ENCODE results near the gene TNIP2. TPM values are rescaled to one million over a fixed set of nuclear protein-coding genes. Genes with fewer than 3 reads are reported as not detected.
"Not testable (repeated sequence)": the region's sequence is repeated elsewhere in the genome, so short reads cannot be mapped to it uniquely, and the experiment has no call there.

The TNIP2 gene
- total RNA-seq, 1 donor from 2014 or later = 122 TPM

GRCh38 chr4:2743518-2744445 lies 12.4 kb downstream of the TNIP2 start:
- no peak for DNase-seq

- DNase-seq = no peak
Measured at GRCh38 chr4:2742823-2743517, 13.2 kb downstream of the TNIP2 start.

GRCh38 chr4:2742081-2742822 lies 13.9 kb downstream of the TNIP2 start:
- DNase-seq = no peak

- no peak for DNase-seq
Measured at GRCh38 chr4:2741626-2742025, 14.5 kb downstream of the TNIP2 start.

- DNase-seq = not testable (repeated sequence)
Measured at GRCh38 chr4:2738296-2738695, 17.8 kb downstream of the TNIP2 start.

- no peak for DNase-seq
Measured at GRCh38 chr4:2735869-2736268, 20.3 kb downstream of the TNIP2 start.

GRCh38 chr4:2734612-2735011 lies 21.5 kb downstream of the TNIP2 start:
- no peak for DNase-seq

GRCh38 chr4:2733844-2734574 lies 22.1 kb downstream of the TNIP2 start:
- DNase-seq = no peak

- no peak for DNase-seq
Measured at GRCh38 chr4:2733001-2733843, 22.9 kb downstream of the TNIP2 start.

GRCh38 chr4:2732526-2732925 lies 23.6 kb downstream of the TNIP2 start:
- DNase-seq = no peak

- no peak for DNase-seq
Measured at GRCh38 chr4:2731907-2732317, 24.2 kb downstream of the TNIP2 start.

GRCh38 chr4:2729533-2729875 lies 26.6 kb downstream of the TNIP2 start:
- DNase-seq = no peak

- no peak for DNase-seq
Measured at GRCh38 chr4:2728806-2729532, 27.2 kb downstream of the TNIP2 start.

GRCh38 chr4:2728221-2728620 lies 27.9 kb downstream of the TNIP2 start:
- DNase-seq = no peak

- DNase-seq = not testable (repeated sequence)
Measured at GRCh38 chr4:2726881-2727280, 29.3 kb downstream of the TNIP2 start.

GRCh38 chr4:2725380-2725779 lies 30.8 kb downstream of the TNIP2 start:
- DNase-seq = no peak

- no peak for DNase-seq
Measured at GRCh38 chr4:2723751-2724150, 32.4 kb downstream of the TNIP2 start.

GRCh38 chr4:2722033-2722432 lies 34.1 kb downstream of the TNIP2 start:
- no peak for DNase-seq

- DNase-seq = no peak
Measured at GRCh38 chr4:2721586-2721985, 34.5 kb downstream of the TNIP2 start.

GRCh38 chr4:2716236-2716635 lies 39.9 kb downstream of the TNIP2 start:
- no peak for DNase-seq

- no peak for DNase-seq
Measured at GRCh38 chr4:2715426-2715825, 40.7 kb downstream of the TNIP2 start.
